ENCODE measurements around the gene TTLL11. TPM values are rescaled to one million over a fixed set of nuclear protein-coding genes. Genes with fewer than 3 reads are reported as not detected.

The TTLL11 gene
- total RNA-seq, 4 donors from 2014 or later: 9.8 to 18.6 (median 15.6) TPM

DNA sequence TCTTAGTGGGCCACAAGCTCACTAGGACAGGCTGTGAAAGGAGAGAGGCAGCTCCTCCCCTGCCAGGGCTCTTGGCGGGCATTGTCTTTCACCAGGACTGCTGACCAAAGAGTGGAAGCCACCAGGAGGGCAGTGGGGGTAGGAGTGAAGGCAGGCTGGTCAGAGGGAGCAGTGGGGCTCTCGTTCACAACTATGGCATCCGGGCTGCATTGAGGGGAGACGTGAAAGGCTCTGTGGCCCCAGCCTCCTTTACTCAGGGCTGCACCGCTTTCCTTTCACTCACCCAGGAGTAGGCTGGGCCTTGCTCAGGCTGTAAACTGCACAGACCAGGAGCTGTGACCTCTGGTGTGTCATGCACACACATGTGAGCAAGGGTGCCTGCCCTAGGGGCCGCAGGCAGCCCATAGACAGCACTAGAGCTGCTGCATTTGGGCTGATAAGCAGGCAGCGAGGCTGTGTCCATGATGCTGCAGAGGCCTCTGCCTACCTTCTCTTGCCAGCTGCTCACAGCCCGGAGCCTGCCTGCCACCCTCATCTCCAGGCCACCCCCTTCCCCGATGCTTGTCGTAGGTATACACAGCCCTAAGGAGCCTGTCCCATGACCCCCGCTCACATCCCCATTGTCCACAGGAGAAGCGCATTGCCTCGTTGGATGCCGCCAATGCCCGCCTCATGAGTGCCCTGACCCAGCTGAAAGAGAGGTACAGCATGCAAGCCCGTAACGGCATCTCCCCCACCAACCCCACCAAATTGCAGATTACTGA is 311.2 kb downstream of the TTLL11 start:
- 91 to 94% methylated on average over 13 to 14 of the region's 17 CpGs for WGBS, 2 donors
- H3K9me3 ChIP-seq: peaks cover 0 to 6% (median 2%) of the 10 kb centered on the region in 4 donors
- no peaks in the 10 kb centered on the region for H3K27me3 ChIP-seq
- no peak for TF ChIP-seq EP300 (IDR thresholded peaks at IDR 0.05)
- TF ChIP-seq CTCF (IDR thresholded peaks at IDR 0.05): no peak
- TF ChIP-seq POLR2A (IDR thresholded peaks at IDR 0.05): no peak
- H3K4me1 ChIP-seq: peaks cover 0 to 51% (median 8%) of the 10 kb centered on the region in 4 donors
- H3K27ac ChIP-seq: peak overlapping the region in 1 of 4 donors; percentile 81
- peaks cover 0 to 87% (median 5%) of the 10 kb centered on the region in 3 donors for H3K36me3 ChIP-seq
- DNase-seq (ENCODE audit: low spot score in 2 of 2): no peak
- H3K4me3 ChIP-seq: no peak overlapping the region

DNA sequence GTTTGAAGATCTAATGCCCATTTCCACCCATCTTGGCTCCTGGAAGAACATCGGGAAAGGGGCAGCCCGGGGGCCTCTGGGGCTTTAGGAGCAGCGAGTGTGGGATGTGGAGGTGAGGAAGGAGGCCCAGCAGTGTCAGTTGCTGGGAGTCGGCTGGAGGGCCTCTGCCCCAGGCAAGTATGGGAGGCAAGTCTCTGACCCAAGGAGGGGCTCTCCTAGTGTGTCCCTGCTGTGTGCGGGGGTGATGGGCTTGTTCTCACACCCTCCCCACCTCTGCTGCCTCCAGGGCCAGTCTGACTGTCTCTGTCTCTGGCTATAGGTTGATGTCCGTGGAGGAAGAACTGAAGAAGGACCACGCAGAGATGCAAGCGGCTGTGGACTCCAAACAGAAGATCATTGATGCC is 312.0 kb downstream of the TTLL11 start:
- TF ChIP-seq EP300 (IDR thresholded peaks at IDR 0.05) (no peak), CTCF (IDR thresholded peaks at IDR 0.05) (no peak)
- WGBS, 2 donors: 82 to 84% methylated on average over 7 to 8 of the region's 8 CpGs
- H3K36me3 ChIP-seq: peaks cover 0 to 87% (median 5%) of the 10 kb centered on the region in 3 donors
- DNase-seq (ENCODE audit: low spot score in 2 of 2): no peak
- H3K4me1 ChIP-seq: peaks cover 0 to 51% (median 8%) of the 10 kb centered on the region in 4 donors
- peaks cover 0 to 6% (median 2%) of the 10 kb centered on the region in 4 donors for H3K9me3 ChIP-seq
- H3K27me3 ChIP-seq: no peaks in the 10 kb centered on the region
- no peak overlapping the region for H3K4me3 ChIP-seq
- H3K27ac ChIP-seq: peak overlapping the region in 2 of 4 donors; percentile 2 to 81

DNA sequence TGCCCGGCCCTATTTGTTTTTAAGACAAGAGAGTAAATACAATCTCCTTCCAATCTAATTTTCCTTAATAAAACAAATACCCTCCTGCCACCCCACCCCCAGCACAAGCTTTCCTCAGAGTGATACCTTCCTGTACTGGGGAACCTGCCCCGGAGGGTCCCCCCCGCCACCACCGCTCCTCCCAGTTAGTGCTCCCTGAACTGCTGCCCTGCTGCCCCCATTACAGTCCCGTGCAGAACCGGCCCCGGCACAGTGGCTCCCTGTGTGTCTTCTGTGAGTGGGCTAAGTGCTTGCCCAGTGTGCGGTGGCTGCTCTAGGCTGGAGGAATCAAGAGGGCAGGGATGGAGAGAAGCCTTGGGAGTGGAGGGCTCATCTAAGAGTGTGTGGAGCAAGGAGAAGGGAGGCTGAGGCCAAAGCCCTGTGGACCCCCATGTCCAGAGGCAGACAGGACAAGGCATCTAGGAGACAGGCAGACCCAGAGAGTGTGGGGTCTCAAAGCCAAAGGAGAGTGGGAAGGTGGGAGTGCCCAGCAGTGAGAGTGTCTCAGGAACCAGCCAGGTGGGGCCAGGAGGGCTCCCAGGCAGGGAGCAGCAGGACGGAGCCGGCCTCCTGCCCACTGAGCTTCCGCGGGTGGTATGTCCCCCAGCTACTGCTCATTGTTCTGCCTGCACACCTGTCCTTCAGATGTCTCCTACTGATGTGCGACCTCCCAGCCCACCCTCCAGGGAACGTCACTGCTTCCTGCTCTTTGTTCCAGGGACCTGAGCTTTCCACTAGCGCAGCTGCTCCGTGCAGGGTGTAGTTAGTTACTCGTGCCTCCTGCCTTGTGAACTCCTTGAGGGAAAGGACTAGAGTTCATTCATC is 312.7 kb downstream of the TTLL11 start:
- TF ChIP-seq POLR2A (IDR thresholded peaks at IDR 0.05): no peak
- no peak for TF ChIP-seq EP300 (IDR thresholded peaks at IDR 0.05)
- TF ChIP-seq CTCF (IDR thresholded peaks at IDR 0.05): no peak
- Histone ChIP-seq H3K9me3 (peaks cover 0 to 6% (median 2%) of the 10 kb centered on the region in 4 donors), H3K4me3 (no peak overlapping the region), H3K27me3 (no peaks in the 10 kb centered on the region), H3K27ac (peak overlapping the region; percentile 36 to 84 (median 59)), H3K4me1 (peaks cover 0 to 51% (median 8%) of the 10 kb centered on the region in 4 donors), H3K36me3 (peaks cover 0 to 87% (median 5%) of the 10 kb centered on the region in 3 donors)
- WGBS, 2 donors: 72 to 75% methylated on average over 17 of the region's 17 CpGs
- no peak for DNase-seq (ENCODE audit: low spot score in 2 of 2)

DNA sequence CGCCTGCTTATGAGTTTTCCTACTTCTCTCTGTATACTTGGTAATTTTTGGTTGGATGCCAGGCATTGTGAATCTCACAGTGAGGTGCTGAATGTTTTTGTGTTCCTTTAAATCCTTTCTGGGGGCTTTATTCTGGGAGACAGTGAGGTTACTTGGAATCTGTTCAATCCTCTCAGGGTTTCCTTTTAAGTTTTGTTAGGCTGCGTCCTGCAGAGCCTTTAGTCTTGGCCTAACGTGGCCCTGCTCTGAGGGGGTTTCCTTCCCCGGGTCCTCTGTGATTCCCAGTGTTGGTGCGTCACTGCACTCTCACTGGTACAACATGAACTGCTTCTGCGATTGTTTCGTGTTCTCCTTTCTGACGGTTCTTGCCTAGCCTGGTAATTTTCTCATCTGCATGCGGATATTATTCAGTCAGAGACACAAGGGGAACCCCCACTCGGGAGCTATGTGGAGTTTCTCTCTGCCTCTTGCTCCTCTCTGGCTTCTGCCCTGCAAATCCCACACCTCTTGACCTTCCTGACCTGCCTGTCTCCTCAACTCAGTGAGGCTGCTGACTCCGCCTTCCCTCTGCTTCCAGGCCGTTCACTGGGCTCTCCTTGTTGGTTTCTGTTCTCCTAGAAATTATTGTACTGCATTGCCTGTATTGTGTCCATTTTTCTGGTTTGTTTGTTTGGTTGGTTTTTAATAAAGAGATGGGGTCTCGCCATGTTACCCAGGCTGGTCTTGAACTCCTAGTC is 313.6 kb downstream of the TTLL11 start:
- peaks cover 0 to 47% (median 8%) of the 10 kb centered on the region in 4 donors for H3K4me1 ChIP-seq
- peak in 1 of 2 donors; percentile 21 for DNase-seq (ENCODE audit: low spot score in 2 of 2)
- peaks cover 0 to 87% (median 5%) of the 10 kb centered on the region in 3 donors for H3K36me3 ChIP-seq
- TF ChIP-seq POLR2A (IDR thresholded peaks at IDR 0.05) (peak in 1 of 2 donors; percentile 18), EP300 (IDR thresholded peaks at IDR 0.05) (peak; percentile 48 to 64), CTCF (IDR thresholded peaks at IDR 0.05) (no peak)
- H3K27me3 ChIP-seq: no peaks in the 10 kb centered on the region
- WGBS, 2 donors: 42 to 51% methylated on average over 13 of the region's 13 CpGs
- H3K27ac ChIP-seq: peak overlapping the region; percentile 36 to 84 (median 59)
- peaks cover 0 to 6% (median 2%) of the 10 kb centered on the region in 4 donors for H3K9me3 ChIP-seq
- H3K4me3 ChIP-seq: no peak overlapping the region

Measured in tibial nerve (tissue), 4 donors.